CD4-positive, alpha-beta T cell (primary cell): ENCODE measurements around the gene GPC1. TPM values are rescaled to one million over a fixed set of nuclear protein-coding genes. Genes with fewer than 3 reads are reported as not detected.
"Not testable (repeated sequence)": the region's sequence is repeated elsewhere in the genome, so short reads cannot be mapped to it uniquely, and the experiment has no call there.

ENCODE experiments used
- ATAC-seq: fragments of 200-7000 bp; cut with Tn5 transposase; one replicate; pipeline ENCODE4 v1.10.0; 2022; ENCODE audit warnings: mild to moderate bottlenecking; ENCODE audit not compliant: poor library complexity
- CTCF ChIA-PET: fragments of 350-600 bp; sonication (Branson Sonifier 250); formaldehyde crosslinking; loops from one replicate; lab custom pipeline; 2021; ENCODE audit warnings: antibody characterized with exemption, inconsistent platforms; lab: Charles Lee
- POLR2A ChIA-PET: fragments of 350-600 bp; sonication (Branson Sonifier 250); formaldehyde crosslinking; loops from one replicate; lab custom pipeline; 2021; ENCODE audit warnings: antibody characterized with exemption, inconsistent platforms; lab: Charles Lee
- DNase-seq, 14 experiments: peaks; one replicate each; pipeline ENCODE4 v3.0.0-alpha.2; 2013 to 2020; ENCODE audit warnings: mixed read lengths in 2 of 14
- H3K27ac ChIP-seq, 2 donors: one replicate each; pipeline versions ENCODE4 v1.5.1 to v1.7.0; 2013; ENCODE audit warnings: low read length in 2 of 2, low read depth in 1 of 2, mild to moderate bottlenecking in 1 of 2
- H3K27me3 ChIP-seq, 2 experiments: 1 replicate in 1 of 2; 2 replicates in 1 of 2; pipeline versions ENCODE4 v1.6.1 to v1.7.0; 2013; ENCODE audit warnings: low read length in 2 of 2, control low read depth in 1 of 2, mild to moderate bottlenecking in 1 of 2, moderate library complexity in 1 of 2; ENCODE audit not compliant: insufficient read depth in 2 of 2, control insufficient read depth in 1 of 2
- H3K36me3 ChIP-seq: one replicate; pipeline ENCODE4 v1.6.1; 2013; ENCODE audit warnings: low read length, control low read depth; ENCODE audit not compliant: insufficient read depth
- H3K4me1 ChIP-seq: one replicate; pipeline ENCODE4 v1.6.1; 2013; ENCODE audit warnings: low read length, control low read depth; ENCODE audit not compliant: insufficient read depth
- H3K4me3 ChIP-seq: one replicate; pipeline ENCODE4 v1.5.1; 2013; ENCODE audit warnings: mild to moderate bottlenecking, low read length, moderate library complexity
- H3K9me3 ChIP-seq, 2 experiments: 1 replicate in 1 of 2; 2 replicates in 1 of 2; pipeline versions ENCODE4 v1.6.1 to v1.7.0; 2013; ENCODE audit warnings: low read length in 2 of 2, mild to moderate bottlenecking in 2 of 2, control low read depth in 1 of 2, moderate library complexity in 1 of 2; ENCODE audit not compliant: control insufficient read depth in 1 of 2, insufficient read depth in 1 of 2
- H3K27ac Mint-ChIP-seq: one replicate; pipeline ENCODE4 v1.8.0; 2020; ENCODE audit warnings: mixed read lengths
- H3K27me3 Mint-ChIP-seq: one replicate; pipeline ENCODE4 v1.8.0; 2021; ENCODE audit warnings: mixed read lengths
- H3K36me3 Mint-ChIP-seq: one replicate; pipeline ENCODE4 v1.8.0; 2021; ENCODE audit warnings: low read depth, mixed read lengths
- H3K4me1 Mint-ChIP-seq: one replicate; pipeline ENCODE4 v1.8.0; 2021; ENCODE audit warnings: low read depth, mixed read lengths
- H3K4me3 Mint-ChIP-seq: one replicate; pipeline ENCODE4 v1.8.0; 2020; ENCODE audit warnings: mild to moderate bottlenecking, mixed read lengths
- H3K9me3 Mint-ChIP-seq: one replicate; pipeline ENCODE4 v1.8.0; 2020; ENCODE audit warnings: mixed read lengths
- CTCF ChIP-seq: fragments of 200-600 bp; IDR thresholded peaks from one replicate; pipeline ENCODE4 v1.8.0; 2022; ENCODE audit warnings: antibody characterized with exemption, mild to moderate bottlenecking
- intact Hi-C, 2 experiments: fragments of 100-400 bp; cut with DNase I in 1 of 2; cut with micrococcal nuclease in 1 of 2; formaldehyde crosslinking; loops; one replicate each; pipeline versions ENCODE4 v1.15.1 to v1.9.0; 2023 to 2025; cut with DNase I, micrococcal nuclease
- polyA plus RNA-seq, 2 donors: library from polyadenylated mRNA; unstranded; fragments of 120-200 nt; gene quantifications; one replicate each; pipeline ENCODE4 v1.2.1, GENCODE V29; 2013
- total RNA-seq, 174 experiments: library from RNA in 2 of 174; stranded (reverse) in 2 of 174; gene quantifications; one replicate each; pipeline ENCODE4 v1.2.3 and lab custom pipeline; 2021 to 2026

The GPC1 gene
- total RNA-seq (under 1 TPM; 0.58 to 0.98 TPM), total RNA-seq (lab: John Stamatoyannopoulos, UW) (0.32 to 23.2 (median 2.4) reads per million in 172 experiments)
- 0.51 TPM for polyA plus RNA-seq (2013, experiment 1 of 2)
- 3.0 TPM for polyA plus RNA-seq (2013, experiment 2 of 2)

GRCh38 chr2:240435457-240435947, at the start of gene GPC1:
TSS of gene GPC1 (plus strand) at chr2:240435663. CDS start at chr2:240435919, 256 bp downstream.
- H3K27me3 Mint-ChIP-seq, result peaks cover 22% of the 10 kb centered on the region
- POLR2A ChIA-PET, result interaction anchor here (1.0 kb wide), 1 partner anchor 151 kb away, joined by 3 read pairs; the partner anchor contains the start of gene CAPN10
- H3K9me3 Mint-ChIP-seq, result no peaks in the 10 kb centered on the region
- peak within 1 kb of the TSS; percentile 93 for H3K4me3 Mint-ChIP-seq
- H3K36me3 ChIP-seq, result no peaks in the 10 kb centered on the region
- H3K27ac Mint-ChIP-seq, result peak within 1 kb of the TSS; percentile 61
- DNase-seq (peak in 9 of 14 experiments; percentile 19 to 79 (median 53)), ATAC-seq (peak; percentile 59)
- peaks cover 4% of the 10 kb centered on the region for H3K4me1 Mint-ChIP-seq
- CTCF ChIA-PET, result no interaction called here
- peaks cover 22 to 27% of the 10 kb centered on the region in 2 experiments for H3K27me3 ChIP-seq
- H3K4me1 ChIP-seq, result peaks cover 25% of the 10 kb centered on the region
- peaks cover 4% of the 10 kb centered on the region for H3K36me3 Mint-ChIP-seq
- peaks cover 0 to 9% of the 10 kb centered on the region in 2 experiments for H3K9me3 ChIP-seq
- H3K27ac ChIP-seq, result no peak within 1 kb of the TSS
- no peak for TF ChIP-seq CTCF
- intact Hi-C loops, result loop anchor here in 1 of 2 experiments (2.0 to 10.0 kb wide), 5 partner anchors 127 to 411 kb away; partner anchors contain the start of genes CAPN10, DUSP28 and NDUFA10
- H3K4me3 ChIP-seq, result peak within 1 kb of the TSS; percentile 51

- no peak overlapping the region for H3K4me3 ChIP-seq
- H3K4me3 Mint-ChIP-seq, result no peak overlapping the region
- ATAC-seq, result no peak
- H3K4me1 Mint-ChIP-seq, result no peaks in the 10 kb centered on the region
- H3K27ac Mint-ChIP-seq, result no peak overlapping the region
- H3K36me3 ChIP-seq, result no peaks in the 10 kb centered on the region
- no peaks in the 10 kb centered on the region for H3K36me3 Mint-ChIP-seq
- no peak for TF ChIP-seq CTCF
- H3K27me3 ChIP-seq, result no peaks in the 10 kb centered on the region
- H3K9me3 Mint-ChIP-seq, result no peaks in the 10 kb centered on the region
- H3K4me1 ChIP-seq, result peaks cover 5% of the 10 kb centered on the region
- POLR2A ChIA-PET, result no interaction called here
- CTCF ChIA-PET, result no interaction called here
- H3K9me3 ChIP-seq, result peaks cover 0 to 7% of the 10 kb centered on the region in 2 experiments
- no peaks in the 10 kb centered on the region for H3K27me3 Mint-ChIP-seq
- intact Hi-C loops, result no loop called here
- DNase-seq, result no peak
- no peak overlapping the region for H3K27ac ChIP-seq
Observed at GRCh38 chr2:240386326-240386725, 49.1 kb upstream of the GPC1 start.

- POLR2A ChIA-PET, CTCF ChIA-PET, intact Hi-C loops, H3K9me3 Mint-ChIP-seq, H3K4me1 Mint-ChIP-seq, H3K27ac Mint-ChIP-seq, H3K9me3 ChIP-seq, H3K27me3 ChIP-seq, H3K27me3 Mint-ChIP-seq, H3K4me3 Mint-ChIP-seq, H3K36me3 ChIP-seq, H3K4me1 ChIP-seq, DNase-seq, H3K27ac ChIP-seq, ATAC-seq, H3K36me3 Mint-ChIP-seq, H3K4me3 ChIP-seq: not testable (repeated sequence)
Observed at GRCh38 chr2:240386743-240387142, 48.7 kb upstream of the GPC1 start.

- Histone ChIP-seq H3K27me3 (no peaks in the 10 kb centered on the region), H3K4me1 (peaks cover 8% of the 10 kb centered on the region), H3K27ac (no peak overlapping the region), H3K36me3 (no peaks in the 10 kb centered on the region), H3K9me3 (peaks cover 0 to 7% of the 10 kb centered on the region in 2 experiments), H3K4me3 (no peak overlapping the region)
- DNase-seq (no peak), ATAC-seq (no peak)
- Mint-ChIP-seq H3K27ac (no peak overlapping the region), H3K27me3 (no peaks in the 10 kb centered on the region), H3K4me3 (no peak overlapping the region), H3K4me1 (peaks cover 2% of the 10 kb centered on the region), H3K9me3 (no peaks in the 10 kb centered on the region), H3K36me3 (no peaks in the 10 kb centered on the region)
- intact Hi-C loops, result no loop called here
- no peak for TF ChIP-seq CTCF
- ChIA-PET POLR2A (no interaction called here), CTCF (no interaction called here)
Observed at GRCh38 chr2:240387325-240387668, 48.2 kb upstream of the GPC1 start.
